Activated naive CD8-positive, alpha-beta T cell treated with anti-CD3 and anti-CD28 coated beads, Interleukin-2, amount 50 U/mL, for 24 hours (primary cell): ENCODE measurements around the gene CCND3.

Source experiments
- ATAC-seq: fragments of 150-1000 bp; cut with Tn5 transposase; one replicate; pipeline ENCODE4 v1.10.0; 2021
- DNase-seq: peaks from one replicate; pipeline ENCODE4 v3.0.0; 2021
- H3K27ac Mint-ChIP-seq: one replicate; pipeline ENCODE4 v1.8.0; 2021; ENCODE audit warnings: mild to moderate bottlenecking, mixed read lengths
- H3K27me3 Mint-ChIP-seq: one replicate; pipeline ENCODE4 v1.8.0; 2021; ENCODE audit warnings: mixed read lengths
- H3K36me3 Mint-ChIP-seq: one replicate; pipeline ENCODE4 v1.8.0; 2021; ENCODE audit warnings: low read depth, mixed read lengths
- H3K4me1 Mint-ChIP-seq: one replicate; pipeline ENCODE4 v1.8.0; 2021; ENCODE audit warnings: mixed read lengths
- H3K4me3 Mint-ChIP-seq: one replicate; pipeline ENCODE4 v1.8.0; 2021; ENCODE audit warnings: mild to moderate bottlenecking, moderate library complexity, mixed read lengths
- H3K9me3 Mint-ChIP-seq: one replicate; pipeline ENCODE4 v1.8.0; 2021; ENCODE audit warnings: mixed read lengths

The CCND3 gene

GRCh38 chr6:41941280-41942066, at the start of gene CCND3:
TSS of gene CCND3 (minus strand) at chr6:41941808. CDS start at chr6:41941649, 159 bp downstream.
- no peaks in the 10 kb centered on the region for H3K9me3 Mint-ChIP-seq
- H3K27me3 Mint-ChIP-seq = no peaks in the 10 kb centered on the region
- H3K36me3 Mint-ChIP-seq = peaks cover 37% of the 10 kb centered on the region
- peak within 1 kb of the TSS; percentile 97 for H3K4me3 Mint-ChIP-seq
- peaks cover 77% of the 10 kb centered on the region for H3K4me1 Mint-ChIP-seq
- H3K27ac Mint-ChIP-seq = peak within 1 kb of the TSS; percentile 97
- ATAC-seq = peak; percentile 80
- DNase-seq = peak; percentile 93

GRCh38 chr6:41986339-41986738, 44.7 kb upstream of the CCND3 start:
- Mint-ChIP-seq H3K4me1 (peaks cover 76% of the 10 kb centered on the region), H3K36me3 (peaks cover 12% of the 10 kb centered on the region), H3K9me3 (no peaks in the 10 kb centered on the region), H3K4me3 (no peak overlapping the region), H3K27ac (peak overlapping the region; percentile 6), H3K27me3 (no peaks in the 10 kb centered on the region)
- DNase-seq (no peak), ATAC-seq (no peak)

GRCh38 chr6:41984623-41985022, 43.0 kb upstream of the CCND3 start:
- DNase-seq (no peak), ATAC-seq (peak; percentile 20)
- H3K4me3 Mint-ChIP-seq = no peak overlapping the region
- peaks cover 16% of the 10 kb centered on the region for H3K36me3 Mint-ChIP-seq
- peaks cover 74% of the 10 kb centered on the region for H3K4me1 Mint-ChIP-seq
- H3K27me3 Mint-ChIP-seq = no peaks in the 10 kb centered on the region
- H3K9me3 Mint-ChIP-seq = no peaks in the 10 kb centered on the region
- peak overlapping the region; percentile 38 for H3K27ac Mint-ChIP-seq

GRCh38 chr6:41976794-41977484, 35.3 kb upstream of the CCND3 start:
- peak overlapping the region; percentile 72 for H3K4me3 Mint-ChIP-seq
- peaks cover 84% of the 10 kb centered on the region for H3K4me1 Mint-ChIP-seq
- DNase-seq (peak; percentile 31), ATAC-seq (peak; percentile 97)
- peaks cover 8% of the 10 kb centered on the region for H3K36me3 Mint-ChIP-seq
- H3K27me3 Mint-ChIP-seq = no peaks in the 10 kb centered on the region
- no peaks in the 10 kb centered on the region for H3K9me3 Mint-ChIP-seq
- H3K27ac Mint-ChIP-seq = peak overlapping the region; percentile 97

GRCh38 chr6:41975276-41975675, 33.7 kb upstream of the CCND3 start:
- DNase-seq = no peak
- Mint-ChIP-seq H3K9me3 (no peaks in the 10 kb centered on the region), H3K4me1 (peaks cover 90% of the 10 kb centered on the region), H3K4me3 (peak overlapping the region; percentile 72), H3K27me3 (no peaks in the 10 kb centered on the region), H3K27ac (peak overlapping the region; percentile 97), H3K36me3 (peaks cover 6% of the 10 kb centered on the region)
- ATAC-seq = no peak

GRCh38 chr6:41974281-41974825, 32.7 kb upstream of the CCND3 start:
- Mint-ChIP-seq H3K36me3 (peaks cover 6% of the 10 kb centered on the region), H3K9me3 (no peaks in the 10 kb centered on the region), H3K4me3 (no peak overlapping the region), H3K27me3 (no peaks in the 10 kb centered on the region), H3K27ac (peak overlapping the region; percentile 97), H3K4me1 (peaks cover 90% of the 10 kb centered on the region)
- no peak for DNase-seq
- ATAC-seq = no peak

GRCh38 chr6:41972826-41973225, 31.2 kb upstream of the CCND3 start:
- H3K4me1 Mint-ChIP-seq = peaks cover 93% of the 10 kb centered on the region
- peak overlapping the region; percentile 98 for H3K27ac Mint-ChIP-seq
- no peaks in the 10 kb centered on the region for H3K9me3 Mint-ChIP-seq
- no peak for DNase-seq
- no peak for ATAC-seq
- H3K27me3 Mint-ChIP-seq = no peaks in the 10 kb centered on the region
- peaks cover 6% of the 10 kb centered on the region for H3K36me3 Mint-ChIP-seq
- H3K4me3 Mint-ChIP-seq = no peak overlapping the region

- H3K36me3 Mint-ChIP-seq = peaks cover 3% of the 10 kb centered on the region
- peak overlapping the region; percentile 98 for H3K27ac Mint-ChIP-seq
- no peaks in the 10 kb centered on the region for H3K27me3 Mint-ChIP-seq
- H3K4me3 Mint-ChIP-seq = peak overlapping the region; percentile 47
- peak; percentile 90 for ATAC-seq
- H3K9me3 Mint-ChIP-seq = no peaks in the 10 kb centered on the region
- peak; percentile 64 for DNase-seq
- H3K4me1 Mint-ChIP-seq = peaks cover 93% of the 10 kb centered on the region
Measured at GRCh38 chr6:41970436-41970846, 28.8 kb upstream of the CCND3 start.

- DNase-seq (no peak), ATAC-seq (peak; percentile 9)
- Mint-ChIP-seq H3K27me3 (no peaks in the 10 kb centered on the region), H3K36me3 (peaks cover 4% of the 10 kb centered on the region), H3K9me3 (no peaks in the 10 kb centered on the region), H3K4me3 (peak overlapping the region; percentile 42), H3K27ac (peak overlapping the region; percentile 98), H3K4me1 (peaks cover 91% of the 10 kb centered on the region)
Measured at GRCh38 chr6:41967312-41968287, 26.0 kb upstream of the CCND3 start.

GRCh38 chr6:41966961-41967311, 25.3 kb upstream of the CCND3 start:
- Mint-ChIP-seq H3K9me3 (no peaks in the 10 kb centered on the region), H3K4me3 (peak overlapping the region; percentile 42), H3K27ac (peak overlapping the region; percentile 98), H3K27me3 (no peaks in the 10 kb centered on the region), H3K4me1 (peaks cover 92% of the 10 kb centered on the region), H3K36me3 (peaks cover 4% of the 10 kb centered on the region)
- DNase-seq (no peak), ATAC-seq (no peak)

GRCh38 chr6:41966214-41966920, 24.8 kb upstream of the CCND3 start:
- DNase-seq (no peak), ATAC-seq (no peak)
- Mint-ChIP-seq H3K27me3 (no peaks in the 10 kb centered on the region), H3K27ac (peak overlapping the region; percentile 80), H3K4me3 (no peak overlapping the region), H3K9me3 (peaks cover 3% of the 10 kb centered on the region), H3K36me3 (peaks cover 9% of the 10 kb centered on the region), H3K4me1 (peaks cover 95% of the 10 kb centered on the region)

- H3K4me1 Mint-ChIP-seq = peaks cover 95% of the 10 kb centered on the region
Measured at GRCh38 chr6:41965429-41966213, 24.0 kb upstream of the CCND3 start.

More at GRCh38 chr6:41965429-41966213, 24.0 kb upstream of the CCND3 start:
- Mint-ChIP-seq H3K4me3 (no peak overlapping the region), H3K9me3 (peaks cover 3% of the 10 kb centered on the region), H3K36me3 (peaks cover 7% of the 10 kb centered on the region), H3K27me3 (no peaks in the 10 kb centered on the region), H3K27ac (peak overlapping the region; percentile 80)
- no peak for ATAC-seq
- no peak for DNase-seq
